ENCODE measurements around the gene CELF4.

CELF4 gene

DNA sequence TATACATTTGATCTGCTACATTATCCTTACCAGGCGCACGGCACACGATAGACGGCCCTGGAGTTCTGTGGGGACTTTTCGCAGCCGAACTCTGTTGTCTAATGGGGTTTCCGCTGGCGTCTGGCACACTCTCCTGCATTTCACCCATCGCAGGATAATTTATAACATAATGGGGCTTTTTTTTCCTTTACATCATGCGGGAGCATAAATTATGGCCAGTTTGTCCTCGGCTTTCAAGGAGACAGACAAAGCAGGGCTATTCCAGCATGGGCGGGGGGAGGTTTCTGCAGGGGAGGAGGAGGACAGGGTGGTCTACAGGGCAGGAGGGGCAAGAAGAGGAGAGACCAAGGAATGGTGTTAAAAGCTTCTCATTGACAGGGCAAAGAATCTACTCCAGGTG, 279.8 kb downstream of the CELF4 start:
- Mint-ChIP-seq H3K27me3 (no peaks in the 10 kb centered on the region), H3K4me3 (no peak overlapping the region), H3K36me3 (ENCODE audit: low read depth) (no peaks in the 10 kb centered on the region), H3K9me3 (peaks cover 5% of the 10 kb centered on the region), H3K4me1 (no peaks in the 10 kb centered on the region), H3K27ac (no peak overlapping the region)
- ATAC-seq (no peak), DNase-seq (no peak)

DNA sequence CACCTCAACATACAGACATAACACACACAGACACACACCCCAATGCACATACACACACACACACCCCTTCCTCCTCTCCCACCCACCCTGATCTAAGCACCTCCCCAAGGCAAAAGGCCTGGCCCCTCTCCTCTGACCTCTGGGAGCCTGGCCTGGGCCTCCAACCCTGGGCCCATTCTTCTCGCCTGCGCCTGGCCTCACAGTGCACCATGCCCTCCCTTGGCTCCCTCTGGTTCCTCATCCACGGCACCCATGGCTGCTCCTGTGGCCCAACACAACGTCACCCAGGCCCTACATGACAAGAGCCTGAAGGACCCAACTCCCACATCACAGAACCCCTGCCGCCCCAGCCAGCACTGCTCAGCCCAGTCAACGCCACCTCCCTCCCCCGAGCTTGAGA, 281.3 kb downstream of the CELF4 start:
- H3K36me3 Mint-ChIP-seq (ENCODE audit: low read depth) = no peaks in the 10 kb centered on the region
- H3K27me3 Mint-ChIP-seq = no peaks in the 10 kb centered on the region
- H3K4me1 Mint-ChIP-seq = no peaks in the 10 kb centered on the region
- peaks cover 5% of the 10 kb centered on the region for H3K9me3 Mint-ChIP-seq
- no peak for DNase-seq
- H3K27ac Mint-ChIP-seq = no peak overlapping the region
- no peak overlapping the region for H3K4me3 Mint-ChIP-seq
- no peak for ATAC-seq

DNA sequence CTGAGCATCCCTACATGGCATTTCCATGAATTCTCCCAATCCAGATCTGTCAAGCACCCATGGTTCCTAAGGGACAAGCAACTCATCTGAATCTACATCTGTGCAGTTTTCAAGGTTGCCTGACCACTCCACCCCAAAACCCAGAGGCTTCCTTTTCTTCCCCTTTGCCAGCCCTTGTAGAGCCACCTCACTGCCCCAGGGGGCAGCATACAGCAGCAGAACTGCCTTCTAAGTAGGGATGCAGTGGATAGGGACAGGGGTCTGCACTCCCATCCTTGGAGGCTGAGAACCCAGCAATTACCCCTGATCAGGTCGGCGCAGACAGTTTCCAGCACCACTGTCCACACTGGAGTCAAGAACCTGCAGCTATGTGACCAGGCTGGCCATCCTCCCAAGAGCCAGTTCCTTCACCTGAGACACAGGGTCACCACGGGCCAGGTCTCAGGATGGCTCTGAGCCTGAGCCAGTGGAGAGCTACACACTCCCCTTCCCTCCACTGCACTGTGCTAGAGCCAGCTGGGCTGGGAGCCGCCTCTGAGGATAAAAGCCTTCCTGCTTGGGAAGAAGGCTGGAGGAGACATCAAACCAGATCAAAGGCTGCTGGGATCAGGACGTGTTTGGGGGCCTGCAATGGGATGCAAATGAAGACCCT, 283.1 kb downstream of the CELF4 start:
- H3K4me3 Mint-ChIP-seq = no peak overlapping the region
- no peak for ATAC-seq

DNA sequence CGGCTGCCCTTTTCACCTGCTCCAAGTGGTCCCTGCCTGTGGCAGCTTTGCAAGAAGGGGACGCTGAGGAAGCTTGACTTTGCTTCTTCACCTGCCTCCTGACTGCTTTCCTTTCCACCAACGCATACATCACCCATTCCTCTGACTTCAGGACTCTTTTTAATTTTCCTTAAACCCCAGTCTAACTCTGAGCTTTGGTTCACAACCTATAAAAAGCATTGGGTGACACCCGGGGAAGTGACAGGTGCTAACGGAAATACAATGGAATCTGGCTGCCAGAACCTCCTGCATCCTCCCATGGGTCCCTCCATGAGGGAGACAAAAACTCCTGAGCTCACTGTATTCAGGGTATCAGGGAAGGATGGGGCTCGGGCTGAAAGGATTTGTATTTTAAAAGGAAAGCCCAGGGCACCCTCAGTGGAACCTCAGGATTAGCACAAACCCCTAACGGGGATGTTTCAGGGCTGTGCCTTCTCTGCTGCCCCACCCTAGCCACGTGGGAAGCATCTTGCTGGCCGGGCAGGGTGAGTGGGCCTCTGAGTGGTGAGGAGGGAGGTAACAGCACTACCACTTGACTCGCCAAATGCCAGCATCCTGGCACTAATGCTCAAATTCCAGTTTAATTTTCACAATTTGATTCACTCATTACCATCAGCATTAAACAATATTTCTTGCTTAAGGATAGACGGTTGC, 284.8 kb downstream of the CELF4 start:
- Mint-ChIP-seq H3K4me1 (no peaks in the 10 kb centered on the region), H3K27me3 (peaks cover 7% of the 10 kb centered on the region), H3K36me3 (ENCODE audit: low read depth) (no peaks in the 10 kb centered on the region), H3K27ac (no peak overlapping the region), H3K4me3 (no peak overlapping the region), H3K9me3 (peaks cover 5% of the 10 kb centered on the region)
- DNase-seq (no peak), ATAC-seq (no peak)

More for the DNA sequence above, 283.1 kb downstream of the CELF4 start:
- peaks cover 2% of the 10 kb centered on the region for H3K27me3 Mint-ChIP-seq
- H3K4me1 Mint-ChIP-seq = no peaks in the 10 kb centered on the region
- H3K36me3 Mint-ChIP-seq (ENCODE audit: low read depth) = no peaks in the 10 kb centered on the region
- peaks cover 5% of the 10 kb centered on the region for H3K9me3 Mint-ChIP-seq
- no peak overlapping the region for H3K27ac Mint-ChIP-seq
- no peak for DNase-seq

DNA sequence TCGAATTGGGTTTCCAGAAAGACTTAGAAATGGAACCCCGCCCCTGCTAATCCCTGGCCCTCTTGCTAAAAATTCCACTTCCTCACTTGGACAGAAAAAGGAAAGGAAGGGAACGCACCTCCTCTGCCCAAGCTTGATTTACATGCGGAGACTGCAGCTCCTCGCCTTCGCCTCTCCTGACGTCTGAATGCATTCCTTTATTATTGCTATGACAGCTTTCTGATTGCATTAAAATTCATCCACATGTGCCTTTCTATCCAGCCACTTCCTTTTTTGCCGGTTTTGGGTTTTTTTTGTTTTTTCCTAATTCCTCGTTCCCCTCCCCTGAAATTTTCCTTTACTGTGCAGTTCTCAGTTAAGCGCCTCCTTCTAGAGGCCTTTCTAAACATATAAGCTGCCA, 287.8 kb downstream of the CELF4 start:
- H3K36me3 Mint-ChIP-seq (ENCODE audit: low read depth) = peaks cover 3% of the 10 kb centered on the region
- H3K4me3 Mint-ChIP-seq = no peak overlapping the region
- H3K27ac Mint-ChIP-seq = no peak overlapping the region
- peaks cover 21% of the 10 kb centered on the region for H3K27me3 Mint-ChIP-seq
- DNase-seq (no peak), ATAC-seq (no peak)
- H3K4me1 Mint-ChIP-seq = no peaks in the 10 kb centered on the region
- no peaks in the 10 kb centered on the region for H3K9me3 Mint-ChIP-seq

DNA sequence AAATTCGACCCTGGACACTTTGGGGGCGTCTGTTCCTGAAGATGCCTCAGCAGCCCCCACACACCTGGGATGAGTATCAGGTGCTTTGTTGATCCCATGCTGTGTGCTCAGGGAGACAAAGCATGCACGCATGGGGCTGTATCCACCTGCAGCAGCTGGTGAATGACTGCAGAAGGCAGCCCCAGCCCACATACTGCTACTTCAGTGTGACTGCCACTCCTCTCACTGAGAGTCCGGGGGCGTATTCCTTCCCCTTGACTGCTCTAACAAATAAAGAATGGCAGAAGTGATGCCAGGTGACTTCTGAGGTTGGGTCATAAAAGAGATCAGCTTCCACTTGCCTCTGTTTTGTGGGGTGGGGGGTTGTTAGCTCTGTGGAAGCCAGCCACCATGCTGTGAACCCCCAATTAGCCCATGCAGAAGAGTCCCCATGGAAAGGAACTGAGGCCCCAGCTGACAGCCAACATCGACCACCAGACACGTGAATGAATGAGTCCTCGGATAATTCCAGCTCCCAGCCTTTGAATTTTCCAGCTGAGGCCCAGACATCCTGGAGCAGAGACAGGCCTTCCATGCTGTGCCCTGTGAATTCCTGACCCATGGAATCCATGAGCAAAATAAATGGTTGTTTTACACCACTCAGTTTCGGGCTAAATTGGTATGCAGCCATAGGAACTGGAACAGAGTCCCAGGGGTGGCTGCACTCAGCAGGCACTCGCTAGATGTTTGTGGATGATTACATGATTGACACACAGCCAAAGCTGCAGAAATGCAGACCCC, 289.3 kb downstream of the CELF4 start:
- ATAC-seq (no peak), DNase-seq (no peak)
- no peaks in the 10 kb centered on the region for H3K9me3 Mint-ChIP-seq
- H3K4me3 Mint-ChIP-seq = no peak overlapping the region
- H3K4me1 Mint-ChIP-seq = no peaks in the 10 kb centered on the region
- peaks cover 3% of the 10 kb centered on the region for H3K36me3 Mint-ChIP-seq (ENCODE audit: low read depth)
- peaks cover 21% of the 10 kb centered on the region for H3K27me3 Mint-ChIP-seq
- H3K27ac Mint-ChIP-seq = no peak overlapping the region

DNA sequence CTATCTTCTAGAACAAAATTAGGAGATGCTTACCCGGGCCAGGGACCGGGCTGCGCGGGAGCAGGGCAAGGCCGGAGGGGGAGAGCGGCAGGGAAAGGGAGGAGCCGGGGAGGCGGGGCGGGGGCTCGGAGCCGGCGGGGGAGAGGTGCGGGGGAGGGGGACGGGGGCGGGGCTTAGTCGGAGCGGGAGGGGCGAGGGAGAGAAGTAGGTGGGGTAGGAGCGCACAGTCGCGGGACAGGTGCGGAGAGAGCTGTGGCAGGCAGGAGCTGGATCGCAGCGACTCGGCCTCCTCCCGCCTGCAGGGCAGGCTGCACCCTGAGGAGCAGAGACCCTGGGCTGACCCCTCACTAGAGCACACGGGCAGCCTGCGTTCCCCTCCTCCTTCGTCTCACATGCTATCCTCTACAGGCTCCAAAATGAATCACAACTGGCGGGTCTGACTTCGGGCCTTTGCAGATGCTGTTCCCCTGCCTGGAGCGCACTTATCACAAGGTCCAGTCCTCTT, 290.3 kb downstream of the CELF4 start:
- H3K36me3 Mint-ChIP-seq (ENCODE audit: low read depth) = peaks cover 3% of the 10 kb centered on the region
- no peak overlapping the region for H3K27ac Mint-ChIP-seq
- DNase-seq (no peak), ATAC-seq (no peak)
- no peak overlapping the region for H3K4me3 Mint-ChIP-seq
- no peaks in the 10 kb centered on the region for H3K9me3 Mint-ChIP-seq
- H3K4me1 Mint-ChIP-seq = no peaks in the 10 kb centered on the region
- H3K27me3 Mint-ChIP-seq = peaks cover 21% of the 10 kb centered on the region

DNA sequence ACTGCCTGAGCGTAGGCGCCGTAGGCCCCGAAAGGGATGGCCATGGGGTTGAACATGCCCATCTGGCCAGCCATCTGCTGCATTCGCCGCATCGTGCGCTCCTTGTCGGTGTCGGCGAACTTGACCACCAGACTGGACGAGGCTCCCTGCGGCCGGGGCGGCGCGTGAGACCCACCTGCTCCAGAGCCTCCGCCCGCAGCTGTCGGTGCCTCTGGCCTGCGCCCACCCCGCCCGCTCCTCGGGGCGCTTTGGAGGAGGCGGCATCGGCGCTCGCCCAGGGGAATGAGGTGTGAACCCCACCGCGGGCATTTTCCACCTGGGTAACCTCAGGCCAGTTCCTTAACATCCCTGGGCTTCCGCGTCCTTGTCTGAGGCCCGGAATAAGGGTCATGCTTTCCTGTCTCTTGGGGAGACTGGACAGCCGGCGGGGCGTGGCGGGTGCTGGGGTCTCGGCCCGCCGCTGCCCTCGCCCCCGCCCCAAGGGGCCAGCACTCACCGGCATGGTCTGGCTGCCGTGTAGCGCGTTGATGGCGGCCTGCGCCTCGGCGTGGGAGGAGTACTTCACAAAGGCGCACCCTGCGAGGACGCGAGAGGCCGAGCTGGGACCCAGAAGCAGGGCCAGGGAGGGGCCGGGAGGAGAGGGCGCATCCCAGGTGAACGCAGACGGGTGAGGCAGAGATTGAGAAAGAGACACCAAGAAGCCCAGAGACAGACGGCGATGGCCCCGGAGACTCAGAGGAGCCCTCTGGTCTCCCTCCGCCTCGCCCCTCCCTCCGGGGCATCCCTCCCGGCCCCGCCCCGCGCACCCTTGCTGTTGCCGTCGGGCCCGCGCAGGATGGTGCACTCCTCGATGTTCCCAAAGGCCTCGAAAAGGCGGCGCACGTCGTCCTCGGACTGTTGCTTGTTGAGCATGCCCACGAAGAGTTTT, 291.0 kb downstream of the CELF4 start:
- DNase-seq = no peak
- H3K36me3 Mint-ChIP-seq (ENCODE audit: low read depth) = peaks cover 3% of the 10 kb centered on the region
- no peaks in the 10 kb centered on the region for H3K9me3 Mint-ChIP-seq
- no peaks in the 10 kb centered on the region for H3K4me1 Mint-ChIP-seq
- no peak for ATAC-seq
- no peak overlapping the region for H3K27ac Mint-ChIP-seq
- H3K27me3 Mint-ChIP-seq = peaks cover 21% of the 10 kb centered on the region
- no peak overlapping the region for H3K4me3 Mint-ChIP-seq

DNA sequence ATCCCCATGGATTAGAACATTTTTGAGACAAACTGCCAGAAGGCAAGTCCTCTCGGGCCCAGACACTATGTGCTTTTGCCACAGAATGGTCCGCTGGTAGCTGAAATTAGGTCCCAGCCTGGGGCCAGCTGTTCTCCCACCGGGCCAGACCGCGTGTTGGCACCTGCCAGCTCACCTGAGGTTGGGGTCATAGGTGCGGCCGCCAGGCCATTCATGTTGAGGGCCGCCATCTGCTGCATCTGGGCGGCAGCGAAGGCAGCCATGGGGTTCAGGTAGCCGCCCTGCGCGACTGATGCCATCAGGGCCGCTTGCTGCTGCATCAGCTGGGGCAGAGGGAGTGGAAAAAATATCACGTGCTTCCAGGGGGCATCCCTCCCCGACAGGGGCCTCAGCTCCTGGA, 292.8 kb downstream of the CELF4 start:
- ATAC-seq (no peak), DNase-seq (no peak)
- Mint-ChIP-seq H3K4me1 (no peaks in the 10 kb centered on the region), H3K4me3 (no peak overlapping the region), H3K27me3 (peaks cover 18% of the 10 kb centered on the region), H3K9me3 (no peaks in the 10 kb centered on the region), H3K36me3 (ENCODE audit: low read depth) (peaks cover 3% of the 10 kb centered on the region), H3K27ac (no peak overlapping the region)

DNA sequence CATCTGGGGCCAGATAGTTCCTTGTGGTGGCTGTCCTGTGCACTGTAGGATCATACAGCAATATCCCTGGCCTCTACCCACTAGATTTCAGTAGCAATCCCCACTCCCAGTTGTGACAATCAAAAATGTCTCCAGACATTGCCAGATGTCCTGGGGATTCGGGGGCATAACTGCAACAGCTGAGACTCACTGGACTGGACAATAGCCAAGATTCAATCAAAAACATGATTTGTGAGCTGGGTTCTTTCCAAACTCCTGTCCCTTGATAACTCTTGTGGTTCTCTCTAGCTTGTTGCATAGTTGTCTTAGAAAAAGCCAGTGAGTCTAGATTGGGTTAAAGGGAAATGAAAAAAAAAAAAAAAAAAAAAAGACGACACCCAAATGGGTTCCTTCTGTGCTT, 293.4 kb downstream of the CELF4 start:
- no peaks in the 10 kb centered on the region for H3K9me3 Mint-ChIP-seq
- H3K27me3 Mint-ChIP-seq = peaks cover 16% of the 10 kb centered on the region
- H3K4me1 Mint-ChIP-seq = no peaks in the 10 kb centered on the region
- ATAC-seq = no peak
- H3K36me3 Mint-ChIP-seq (ENCODE audit: low read depth) = peaks cover 3% of the 10 kb centered on the region
- H3K4me3 Mint-ChIP-seq = no peak overlapping the region
- H3K27ac Mint-ChIP-seq = no peak overlapping the region
- no peak for DNase-seq

DNA sequence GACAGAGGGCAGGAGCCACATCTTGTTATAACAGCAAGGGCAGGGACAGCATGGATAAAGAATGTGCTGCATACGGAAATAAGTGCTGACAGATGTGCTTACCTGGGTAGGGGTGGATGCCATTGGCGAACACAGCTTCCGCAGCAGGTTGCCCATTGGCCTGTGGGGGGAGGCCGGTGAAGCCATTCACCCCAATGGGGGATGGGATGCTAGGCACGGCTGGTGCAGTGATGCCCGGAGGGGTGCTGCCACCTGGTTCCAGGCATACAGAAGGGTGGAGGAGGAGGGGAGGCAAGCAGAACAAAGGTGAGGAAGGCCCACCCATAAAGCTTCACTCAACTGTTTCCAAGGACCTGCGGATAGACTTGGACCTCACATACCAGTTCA, 294.9 kb downstream of the CELF4 start:
- Mint-ChIP-seq H3K4me3 (no peak overlapping the region), H3K36me3 (ENCODE audit: low read depth) (peaks cover 2% of the 10 kb centered on the region), H3K27me3 (peaks cover 11% of the 10 kb centered on the region), H3K4me1 (no peaks in the 10 kb centered on the region), H3K9me3 (no peaks in the 10 kb centered on the region), H3K27ac (no peak overlapping the region)
- ATAC-seq = no peak
- DNase-seq = no peak

DNA sequence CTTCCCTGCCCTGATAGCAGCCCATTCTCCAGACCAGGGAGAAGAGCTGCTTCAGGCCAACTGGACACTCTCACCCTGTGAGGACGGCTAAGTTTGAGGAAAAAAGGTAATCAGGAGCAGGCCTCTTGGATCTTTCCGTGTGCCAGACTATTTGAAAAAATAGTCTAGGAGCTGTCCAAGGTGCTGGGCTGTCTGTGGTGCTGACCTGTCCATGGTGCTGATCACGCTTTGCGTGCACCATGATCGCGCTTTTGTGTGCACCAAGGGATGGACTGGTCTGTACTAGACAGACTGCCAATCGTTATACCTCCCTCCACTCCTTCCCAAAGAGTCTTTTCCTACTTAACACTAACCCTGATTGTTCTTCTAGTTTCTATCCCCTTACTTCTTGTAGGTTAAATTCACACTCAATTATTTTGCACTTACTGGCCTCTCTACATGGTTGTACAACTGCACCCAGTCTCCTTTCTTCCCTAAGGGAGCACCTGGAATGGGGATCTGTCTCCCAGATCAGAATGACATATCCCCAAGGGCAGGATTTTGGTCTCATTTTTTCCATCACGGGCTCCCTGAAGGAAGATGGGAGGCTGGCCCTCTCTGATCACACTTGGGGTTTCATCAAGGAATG, 295.4 kb downstream of the CELF4 start:
- peaks cover 7% of the 10 kb centered on the region for H3K27me3 Mint-ChIP-seq
- ATAC-seq (no peak), DNase-seq (peak; percentile 46)
- no peaks in the 10 kb centered on the region for H3K36me3 Mint-ChIP-seq (ENCODE audit: low read depth)
- H3K4me1 Mint-ChIP-seq = no peaks in the 10 kb centered on the region
- no peak overlapping the region for H3K4me3 Mint-ChIP-seq
- no peak overlapping the region for H3K27ac Mint-ChIP-seq
- H3K9me3 Mint-ChIP-seq = no peaks in the 10 kb centered on the region

DNA sequence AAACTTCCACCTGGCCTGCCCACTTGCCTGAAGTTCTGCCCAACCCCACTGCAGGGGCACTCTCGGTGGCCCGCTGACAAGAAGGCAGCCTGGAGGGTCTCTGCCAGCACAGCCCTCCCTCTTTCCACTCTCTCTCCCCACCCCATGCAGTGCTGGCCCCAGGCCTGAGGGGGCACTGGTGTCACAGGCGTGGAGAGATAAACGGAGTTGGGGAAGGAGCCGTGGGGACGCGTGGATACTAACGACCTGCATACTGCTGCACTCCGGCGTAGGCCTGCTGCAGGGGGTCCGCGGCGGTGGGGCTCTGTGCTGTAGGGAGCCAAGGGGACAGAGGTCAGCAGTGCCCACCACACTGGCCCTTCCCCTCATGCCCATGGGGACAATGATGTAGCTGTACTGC, 299.3 kb downstream of the CELF4 start:
- no peak for ATAC-seq

DNA sequence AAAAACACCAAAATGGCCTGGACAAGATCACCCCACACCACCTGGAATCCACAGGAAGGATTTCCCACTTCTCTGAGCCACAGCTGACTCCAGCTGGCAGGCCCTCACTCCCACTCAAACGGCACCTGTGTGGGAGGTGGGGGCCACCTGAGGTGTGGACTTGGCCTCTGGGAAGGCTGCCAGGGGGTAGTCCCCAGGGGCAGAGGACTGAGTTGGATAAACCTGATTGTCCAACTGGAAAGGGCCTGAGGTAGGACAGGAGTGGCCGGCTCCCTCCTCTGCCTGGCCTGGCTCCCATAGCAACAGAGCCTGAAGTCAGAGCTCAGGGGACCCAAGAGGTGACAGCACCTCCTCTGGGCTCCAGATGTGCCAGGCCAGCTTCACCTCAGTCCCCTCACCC, 300.2 kb downstream of the CELF4 start:
- Mint-ChIP-seq H3K4me1 (no peaks in the 10 kb centered on the region), H3K4me3 (no peak overlapping the region), H3K27ac (no peak overlapping the region), H3K9me3 (peaks cover 4% of the 10 kb centered on the region), H3K27me3 (peaks cover 3% of the 10 kb centered on the region), H3K36me3 (ENCODE audit: low read depth) (no peaks in the 10 kb centered on the region)
- ATAC-seq (no peak), DNase-seq (no peak)

More for the DNA sequence above, 299.3 kb downstream of the CELF4 start:
- no peaks in the 10 kb centered on the region for H3K36me3 Mint-ChIP-seq (ENCODE audit: low read depth)
- H3K4me3 Mint-ChIP-seq = no peak overlapping the region
- DNase-seq = no peak
- H3K4me1 Mint-ChIP-seq = no peaks in the 10 kb centered on the region
- H3K27me3 Mint-ChIP-seq = peaks cover 2% of the 10 kb centered on the region
- peaks cover 4% of the 10 kb centered on the region for H3K9me3 Mint-ChIP-seq
- no peak overlapping the region for H3K27ac Mint-ChIP-seq

Data from activated naive CD8-positive, alpha-beta T cell treated with anti-CD3 and anti-CD28 coated beads, Interleukin-2, amount 50 U/mL, for 24 hours (primary cell).